Measurements from ENCODE around the gene ECPAS.
"Not testable (repeated sequence)": the region's sequence is repeated elsewhere in the genome, so short reads cannot be mapped to it uniquely, and the experiment has no call there.

GRCh38 chr9:111445799-111446198 is 38.4 kb downstream of the ECPAS start:
- TF ChIP-seq CTCF, POLR2A, POLR2AphosphoS5 (IDR thresholded peaks at IDR 0.05): not testable (repeated sequence)
